Fibroblast of pulmonary artery (primary cell): ENCODE results near the gene DENND6A.
"Not testable (repeated sequence)": the region's sequence is repeated elsewhere in the genome, so short reads cannot be mapped to it uniquely, and the experiment has no call there.

ENCODE experiments used
- DNase-seq: peaks from one replicate; pipeline ENCODE4 v3.0.0-alpha.2; 2010; ENCODE audit warnings: low read depth
- H3K4me3 ChIP-seq: replicated peaks from 2 replicates; pipeline ENCODE4 v1.5.1; 2011; ENCODE audit warnings: low read depth, mild to moderate bottlenecking, control low read depth, low read length, moderate library complexity
- CTCF ChIP-seq: IDR thresholded peaks from 2 replicates; pipeline ENCODE4 v1.5.1; 2011; ENCODE audit warnings: mild to moderate bottlenecking, control low read depth, low read length, inconsistent platforms; ENCODE audit errors: missing control alignments

DENND6A gene

GRCh38 chr3:57717205-57717868 is 24.5 kb upstream of the DENND6A start:
- H3K4me3 ChIP-seq = no peak overlapping the region
- DNase-seq = no peak
- no peak for TF ChIP-seq CTCF

GRCh38 chr3:57715686-57716085 is 22.8 kb upstream of the DENND6A start:
- no peak for TF ChIP-seq CTCF
- no peak for DNase-seq
- no peak overlapping the region for H3K4me3 ChIP-seq

- no peak for TF ChIP-seq CTCF
- peak; percentile 25 for DNase-seq
- H3K4me3 ChIP-seq = no peak overlapping the region
These were observed 16.7 kb upstream of the DENND6A start for GRCh38 chr3:57709559-57709958.

GRCh38 chr3:57709031-57709430 is 16.2 kb upstream of the DENND6A start:
- no peak overlapping the region for H3K4me3 ChIP-seq
- peak; percentile 14 for DNase-seq
- TF ChIP-seq CTCF = no peak

- H3K4me3 ChIP-seq = no peak overlapping the region
- TF ChIP-seq CTCF = no peak
- peak; percentile 71 for DNase-seq
These were observed 13.6 kb upstream of the DENND6A start for GRCh38 chr3:57706462-57706861.

- not testable (repeated sequence) for H3K4me3 ChIP-seq, DNase-seq
These were observed 12.5 kb upstream of the DENND6A start for GRCh38 chr3:57705351-57705750.

- H3K4me3 ChIP-seq = no peak overlapping the region
- DNase-seq = no peak
- no peak for TF ChIP-seq CTCF
These were observed 8.9 kb upstream of the DENND6A start for GRCh38 chr3:57701781-57702180.
